H9 (cell line): ENCODE measurements around the gene THBS4. TPM values are rescaled to one million over a fixed set of nuclear protein-coding genes. Genes with fewer than 3 reads are reported as not detected.

Experiments
- DNase-seq: peaks from one replicate; pipeline ENCODE4 v3.0.0-alpha.2; 2017
- H2AFZ ChIP-seq: one replicate; pipeline ENCODE4 v1.6.1; 2013; ENCODE audit warnings: mild to moderate bottlenecking, low read length, control low read depth, moderate library complexity
- H2AK5ac ChIP-seq: 2 replicates; pipeline ENCODE4 v1.6.1; 2013; ENCODE audit warnings: low read length, control low read depth, mixed read lengths; ENCODE audit not compliant: insufficient read length
- H2BK120ac ChIP-seq: one replicate; pipeline ENCODE4 v1.6.1; 2013; ENCODE audit warnings: low read depth, mild to moderate bottlenecking, low read length, control low read depth, inconsistent platforms; ENCODE audit not compliant: poor library complexity, severe bottlenecking
- H2BK12ac ChIP-seq: 2 replicates; pipeline ENCODE4 v1.6.1; 2013; ENCODE audit warnings: low read length, control low read depth, mixed read lengths, low read depth; ENCODE audit not compliant: insufficient read length
- H2BK15ac ChIP-seq: 2 replicates; pipeline ENCODE4 v1.6.1; 2013; ENCODE audit warnings: low read depth, low read length, control low read depth
- H2BK20ac ChIP-seq: one replicate; pipeline ENCODE4 v1.6.1; 2013; ENCODE audit warnings: low read depth, mild to moderate bottlenecking, low read length, control low read depth, inconsistent platforms; ENCODE audit not compliant: poor library complexity, severe bottlenecking
- H2BK5ac ChIP-seq: 2 replicates; pipeline ENCODE4 v1.6.1; 2013; ENCODE audit warnings: low read length, control low read depth, mixed read lengths; ENCODE audit not compliant: insufficient read length
- H3K14ac ChIP-seq: 2 replicates; pipeline ENCODE4 v1.6.1; 2013; ENCODE audit warnings: low read length, control low read depth; ENCODE audit not compliant: insufficient read depth
- H3K18ac ChIP-seq: 2 replicates; pipeline ENCODE4 v1.6.1; 2013; ENCODE audit warnings: low read depth, mild to moderate bottlenecking, mixed read lengths, low read length, control low read depth; ENCODE audit not compliant: insufficient read length
- H3K23ac ChIP-seq: 2 replicates; pipeline ENCODE4 v1.6.1; 2013; ENCODE audit warnings: low read length, control low read depth, mixed read lengths, low read depth; ENCODE audit not compliant: insufficient read length
- H3K23me2 ChIP-seq: 2 replicates; pipeline ENCODE4 v1.6.1; 2013; ENCODE audit warnings: low read depth, mild to moderate bottlenecking, mixed read lengths, low read length, control low read depth; ENCODE audit not compliant: insufficient read length, poor library complexity, severe bottlenecking
- H3K27ac ChIP-seq: 2 replicates; pipeline ENCODE4 v1.5.1; 2013; ENCODE audit warnings: low read length, control low read depth, mixed read lengths, low read depth; ENCODE audit not compliant: insufficient read length
- H3K27me3 ChIP-seq: 2 replicates; pipeline ENCODE4 v1.6.1; 2013; ENCODE audit warnings: low read length, control low read depth, inconsistent platforms; ENCODE audit not compliant: insufficient read depth
- H3K4ac ChIP-seq: 2 replicates; pipeline ENCODE4 v1.6.1; 2013; ENCODE audit warnings: low read depth, mild to moderate bottlenecking, control low read depth, inconsistent platforms, low read length, moderate library complexity
- H3K4me1 ChIP-seq: 2 replicates; pipeline ENCODE4 v1.6.1; 2013; ENCODE audit warnings: low read length, control low read depth, inconsistent platforms; ENCODE audit not compliant: insufficient read depth
- H3K4me2 ChIP-seq: 2 replicates; pipeline ENCODE4 v1.6.1; 2013; ENCODE audit warnings: low read length, control low read depth, mixed read lengths; ENCODE audit not compliant: insufficient read length, insufficient read depth
- H3K56ac ChIP-seq: 2 replicates; pipeline ENCODE4 v1.6.1; 2013; ENCODE audit warnings: low read depth, mild to moderate bottlenecking, mixed read lengths, low read length, control low read depth; ENCODE audit not compliant: insufficient read length
- H3K79me1 ChIP-seq: 2 replicates; pipeline ENCODE4 v1.6.1; 2013; ENCODE audit warnings: low read depth, mild to moderate bottlenecking, moderate library complexity, low read length, control low read depth, inconsistent platforms; ENCODE audit not compliant: insufficient read depth, poor library complexity, severe bottlenecking
- H3K79me2 ChIP-seq: 2 replicates; pipeline ENCODE4 v1.6.1; 2013; ENCODE audit warnings: low read length, control low read depth, inconsistent platforms; ENCODE audit not compliant: insufficient read depth
- H3K9ac ChIP-seq: 2 replicates; pipeline ENCODE4 v1.6.1; 2013; ENCODE audit warnings: low read length, control low read depth, mixed read lengths; ENCODE audit not compliant: insufficient read length; ENCODE audit errors: extremely low read depth
- H3K9me3 ChIP-seq: one replicate; pipeline ENCODE4 v1.6.1; 2013; ENCODE audit warnings: low read depth, low read length, inconsistent platforms; ENCODE audit not compliant: control insufficient read depth
- H3T11ph ChIP-seq: one replicate; pipeline ENCODE4 v1.6.1; 2013; ENCODE audit warnings: mild to moderate bottlenecking, low read length, control low read depth, inconsistent platforms
- H4K20me1 ChIP-seq: one replicate; pipeline ENCODE4 v1.6.1; 2013; ENCODE audit not compliant: control insufficient read depth, insufficient read length, insufficient read depth
- H4K5ac ChIP-seq: 2 replicates; pipeline ENCODE4 v1.6.1; 2013; ENCODE audit warnings: low read depth, mild to moderate bottlenecking, mixed read lengths, low read length, control low read depth; ENCODE audit not compliant: insufficient read length
- H4K8ac ChIP-seq: replicated peaks from 2 replicates; pipeline ENCODE4 v1.6.1; 2013; ENCODE audit warnings: low read length, control low read depth, mixed read lengths, low read depth; ENCODE audit not compliant: insufficient read length
- H4K91ac ChIP-seq: 2 replicates; pipeline ENCODE4 v1.6.1; 2013; ENCODE audit warnings: low read depth, mild to moderate bottlenecking, moderate library complexity, mixed read lengths, low read length, control low read depth; ENCODE audit not compliant: insufficient read length
- H3K27ac Mint-ChIP-seq, 3 experiments: 2 replicates in 2 of 3; 3 replicates in 1 of 3; pipeline ENCODE4 v1.8.0; 2020 to 2021; ENCODE audit warnings: mixed read lengths in 3 of 3, mild to moderate bottlenecking in 1 of 3, moderate library complexity in 1 of 3
- H3K27me3 Mint-ChIP-seq: 2 replicates; pipeline ENCODE4 v1.8.0; 2021; ENCODE audit warnings: low read depth, mild to moderate bottlenecking, moderate library complexity, mixed read lengths
- H3K36me3 Mint-ChIP-seq, 3 experiments: 2 replicates in 2 of 3; 3 replicates in 1 of 3; pipeline ENCODE4 v1.8.0; 2020 to 2021; ENCODE audit warnings: low read depth in 3 of 3, mixed read lengths in 3 of 3; ENCODE audit not compliant: insufficient read depth in 1 of 3
- H3K4me1 Mint-ChIP-seq, 2 experiments: 2 replicates each; pipeline ENCODE4 v1.8.0; 2020; ENCODE audit warnings: mixed read lengths in 2 of 2
- H3K4me3 Mint-ChIP-seq, 2 experiments: 2 replicates in 1 of 2; 3 replicates in 1 of 2; pipeline ENCODE4 v1.8.0; 2020 to 2021; ENCODE audit warnings: mild to moderate bottlenecking in 2 of 2, mixed read lengths in 2 of 2, moderate library complexity in 1 of 2
- H3K9me3 Mint-ChIP-seq, 2 experiments: 2 replicates in 1 of 2; 3 replicates in 1 of 2; pipeline ENCODE4 v1.8.0; 2020; ENCODE audit warnings: mild to moderate bottlenecking in 2 of 2, mixed read lengths in 2 of 2, moderate library complexity in 1 of 2
- WGBS: extraction: QIAGEN DNeasy Blood & Tissue Kit; methylation state at CpG from one replicate; pipeline ENCODE4 v1.1.7; 2013; ENCODE audit warnings: missing lambda C conversion rate, low lambda C conversion rate, mixed read lengths; ENCODE audit not compliant: insufficient read length; ENCODE audit errors: extremely low coverage; 5-methylcytosine and 5-hydroxymethylcytosine counted together
- total RNA-seq: library from RNA; stranded (reverse); gene quantifications from 2 replicates; pipeline ENCODE4 v1.2.1, GENCODE V29; 2021
- TF ChIP-seq, protein P1 (sequence below): fragments of 200-600 bp; sonication (generic); conservative IDR thresholded peaks from 3 replicates; pipeline ENCODE4 v1.8.0; 2021; ENCODE audit warnings: antibody characterized with exemption, mild to moderate bottlenecking

Gene THBS4
- total RNA-seq, 1 experiment from 2014 or later, result 19.0 TPM

DNA sequence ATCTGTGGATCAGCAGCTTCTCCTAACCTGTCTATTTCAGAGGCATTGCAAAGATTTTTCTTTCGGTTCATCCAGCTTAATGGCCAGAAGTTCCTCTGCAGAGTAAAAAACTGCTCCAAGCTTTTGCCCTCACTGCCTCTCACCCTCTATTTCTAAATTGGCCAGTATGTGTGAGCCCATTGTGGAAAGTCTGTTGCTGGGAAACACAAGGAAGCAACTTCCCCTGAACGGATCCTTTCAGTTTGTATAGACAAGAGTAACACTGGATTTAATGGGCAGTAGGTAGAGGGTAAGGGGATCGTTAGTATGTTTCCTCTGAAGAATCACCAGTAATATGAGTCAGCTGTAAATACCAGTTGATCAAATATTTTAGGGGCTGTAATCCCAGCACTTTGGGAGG, 7.2 kb downstream of the THBS4 start:
- Histone ChIP-seq H2BK120ac (no peak overlapping the region), H4K91ac (no peak overlapping the region), H3T11ph (no peak overlapping the region), H3K23ac (no peak overlapping the region), H2BK12ac (no peak overlapping the region), H2BK20ac (no peak overlapping the region), H3K27ac (no peak overlapping the region), H2AK5ac (no peak overlapping the region), H3K4me1 (0 out of 2 replicates have a peak, but pooled peaks cover 2% of the 10 kb centered on the region), H2AFZ (no peak overlapping the region), H3K4me2 (no peak overlapping the region), H3K9ac (no peak overlapping the region), H4K8ac (no peak overlapping the region), H2BK15ac (no peak overlapping the region), H3K18ac (no peak overlapping the region), H3K23me2 (no peaks in the 10 kb centered on the region), H3K56ac (no peak overlapping the region), H3K79me1 (no peaks in the 10 kb centered on the region), H3K79me2 (no peaks in the 10 kb centered on the region), H3K27me3 (no peaks in the 10 kb centered on the region), H3K4ac (no peak overlapping the region), H4K5ac (no peak overlapping the region), H3K14ac (no peak overlapping the region), H3K9me3 (no peaks in the 10 kb centered on the region), H2BK5ac (no peak overlapping the region), H4K20me1 (no peaks in the 10 kb centered on the region)
- no peaks in the 10 kb centered on the region for H3K36me3 Mint-ChIP-seq
- H3K4me3 Mint-ChIP-seq, result no peak overlapping the region
- H3K27ac Mint-ChIP-seq, result no peak overlapping the region
- H3K9me3 Mint-ChIP-seq, result no peaks in the 10 kb centered on the region
- no peaks in the 10 kb centered on the region for H3K4me1 Mint-ChIP-seq
- TF ChIP-seq, protein P1, sequence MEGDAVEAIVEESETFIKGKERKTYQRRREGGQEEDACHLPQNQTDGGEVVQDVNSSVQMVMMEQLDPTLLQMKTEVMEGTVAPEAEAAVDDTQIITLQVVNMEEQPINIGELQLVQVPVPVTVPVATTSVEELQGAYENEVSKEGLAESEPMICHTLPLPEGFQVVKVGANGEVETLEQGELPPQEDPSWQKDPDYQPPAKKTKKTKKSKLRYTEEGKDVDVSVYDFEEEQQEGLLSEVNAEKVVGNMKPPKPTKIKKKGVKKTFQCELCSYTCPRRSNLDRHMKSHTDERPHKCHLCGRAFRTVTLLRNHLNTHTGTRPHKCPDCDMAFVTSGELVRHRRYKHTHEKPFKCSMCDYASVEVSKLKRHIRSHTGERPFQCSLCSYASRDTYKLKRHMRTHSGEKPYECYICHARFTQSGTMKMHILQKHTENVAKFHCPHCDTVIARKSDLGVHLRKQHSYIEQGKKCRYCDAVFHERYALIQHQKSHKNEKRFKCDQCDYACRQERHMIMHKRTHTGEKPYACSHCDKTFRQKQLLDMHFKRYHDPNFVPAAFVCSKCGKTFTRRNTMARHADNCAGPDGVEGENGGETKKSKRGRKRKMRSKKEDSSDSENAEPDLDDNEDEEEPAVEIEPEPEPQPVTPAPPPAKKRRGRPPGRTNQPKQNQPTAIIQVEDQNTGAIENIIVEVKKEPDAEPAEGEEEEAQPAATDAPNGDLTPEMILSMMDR, result no peak
- DNase-seq, result no peak
- H3K27me3 Mint-ChIP-seq, result peaks cover 3% of the 10 kb centered on the region
- WGBS, result no CpG with 5 or more reads among the region's 3 CpGs
